ENCODE measurements around the gene SLC25A21.
A peak's percentile ranks its signal among the peaks of the same experiment; 100 is the strongest.

SLC25A21 gene

DNA sequence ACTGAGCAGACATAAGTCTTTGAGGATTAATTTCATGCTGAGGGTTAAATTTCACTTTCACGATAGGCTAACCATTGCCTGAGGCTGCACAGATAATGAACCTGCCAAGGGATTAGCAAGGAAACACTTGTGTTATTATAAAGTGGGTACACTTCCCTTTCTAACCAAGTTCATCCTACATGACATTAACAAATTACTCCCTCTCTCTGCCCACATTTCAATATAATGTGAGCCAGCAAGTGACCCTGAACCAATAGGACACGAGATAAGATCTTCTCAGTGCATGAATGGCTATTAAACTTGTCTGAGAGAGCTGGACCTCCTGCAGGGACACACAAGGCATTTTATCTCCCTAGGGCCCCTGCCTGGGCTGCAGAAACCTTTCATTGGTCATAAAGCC lies 337.3 kb downstream of the SLC25A21 start:
- TF ChIP-seq CTCF (conservative IDR thresholded peaks at IDR 0.05; ENCODE audit: low read depth, low read length): no peak
- DNase-seq (ENCODE audit: low read depth): peak; percentile 22
- no peak overlapping the region for H3K4me3 ChIP-seq (ENCODE audit: low read length)

DNA sequence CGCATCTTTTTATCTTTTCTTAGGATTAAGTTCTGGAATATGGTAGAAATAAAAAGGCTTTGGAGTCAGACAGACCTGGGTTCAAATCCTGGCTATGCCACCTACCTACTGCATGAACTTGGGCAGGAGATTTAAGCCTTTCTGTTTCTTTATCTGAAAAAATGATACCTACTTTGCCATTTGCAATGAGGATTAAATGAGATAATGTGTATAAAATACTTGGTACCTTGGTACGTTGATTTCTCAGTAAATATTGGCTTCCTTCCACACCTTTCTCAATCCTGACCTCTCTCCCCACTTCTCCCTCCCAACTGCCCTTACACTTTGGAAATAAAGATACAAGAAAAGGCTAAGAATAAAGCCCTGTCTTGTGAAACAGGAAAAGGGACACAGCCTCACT lies 338.1 kb downstream of the SLC25A21 start:
- TF ChIP-seq CTCF (conservative IDR thresholded peaks at IDR 0.05; ENCODE audit: low read depth, low read length): no peak
- DNase-seq (ENCODE audit: low read depth): no peak
- H3K4me3 ChIP-seq (ENCODE audit: low read length): no peak overlapping the region

GRCh38 chr14:36829547-36829946 lies 342.9 kb downstream of the SLC25A21 start:
- DNase-seq (ENCODE audit: low read depth): no peak
- TF ChIP-seq CTCF (conservative IDR thresholded peaks at IDR 0.05; ENCODE audit: low read depth, low read length): no peak
- H3K4me3 ChIP-seq (ENCODE audit: low read length): no peak overlapping the region

DNA sequence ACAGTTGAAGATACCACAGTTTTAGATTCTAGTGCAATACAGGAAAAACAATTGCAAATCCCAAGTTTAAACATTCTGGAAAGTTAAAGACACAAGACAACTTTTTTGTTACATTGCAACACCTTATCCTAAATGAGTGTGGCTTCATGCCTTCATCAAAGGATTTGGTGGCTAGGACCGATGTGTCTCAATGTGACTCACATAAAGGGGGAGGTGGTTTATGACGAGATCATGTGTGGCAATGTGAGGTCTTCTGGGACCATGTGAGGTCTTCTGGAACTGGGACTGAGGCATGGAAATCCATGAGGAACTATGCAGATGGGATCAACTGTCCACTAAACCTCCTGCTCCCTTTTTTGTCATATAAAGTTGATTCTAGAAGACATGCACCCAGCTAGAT lies 344.5 kb downstream of the SLC25A21 start:
- DNase-seq (ENCODE audit: low read depth): no peak
- TF ChIP-seq CTCF (conservative IDR thresholded peaks at IDR 0.05; ENCODE audit: low read depth, low read length): no peak
- no peak overlapping the region for H3K4me3 ChIP-seq (ENCODE audit: low read length)

- H3K4me3 ChIP-seq (ENCODE audit: low read length): no peak overlapping the region
- no peak for TF ChIP-seq CTCF (conservative IDR thresholded peaks at IDR 0.05; ENCODE audit: low read depth, low read length)
- DNase-seq (ENCODE audit: low read depth): no peak
These were observed 345.8 kb downstream of the SLC25A21 start for GRCh38 chr14:36826614-36827013.

- DNase-seq (ENCODE audit: low read depth): no peak
- no peak overlapping the region for H3K4me3 ChIP-seq (ENCODE audit: low read length)
- TF ChIP-seq CTCF (conservative IDR thresholded peaks at IDR 0.05; ENCODE audit: low read depth, low read length): no peak
These were observed 347.6 kb downstream of the SLC25A21 start for GRCh38 chr14:36824854-36825253.

DNA sequence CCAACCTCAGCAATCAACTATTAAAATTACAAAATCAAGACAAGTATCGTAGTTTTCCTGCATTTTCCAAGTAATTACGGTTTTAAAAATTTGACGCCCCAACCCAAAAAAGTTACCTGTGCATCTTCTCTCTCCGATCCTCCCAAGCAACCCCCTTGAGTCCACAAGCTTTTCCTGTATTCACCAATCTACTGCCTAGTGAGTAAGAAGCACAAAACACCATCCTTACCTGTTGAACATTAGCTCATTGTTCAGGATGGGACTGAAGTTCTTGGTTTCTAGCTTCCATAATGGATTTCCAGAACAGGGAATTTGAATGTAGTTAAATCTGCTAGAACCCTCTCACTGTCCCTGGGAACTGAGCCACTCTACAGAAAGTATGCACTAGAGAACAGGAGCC lies 348.8 kb downstream of the SLC25A21 start:
- DNase-seq (ENCODE audit: low read depth): no peak
- TF ChIP-seq CTCF (conservative IDR thresholded peaks at IDR 0.05; ENCODE audit: low read depth, low read length): no peak
- H3K4me3 ChIP-seq (ENCODE audit: low read length): no peak overlapping the region
